HG03064 (cell line): Measurements from ENCODE around the gene MYORG.

Source experiments
- ATAC-seq: cut with Tn5 transposase; IDR thresholded peaks from one replicate; pipeline ENCODE4 v1.9.1; 2021; ENCODE audit warnings: low read depth; ENCODE audit not compliant: unreplicated experiment

MYORG gene

DNA sequence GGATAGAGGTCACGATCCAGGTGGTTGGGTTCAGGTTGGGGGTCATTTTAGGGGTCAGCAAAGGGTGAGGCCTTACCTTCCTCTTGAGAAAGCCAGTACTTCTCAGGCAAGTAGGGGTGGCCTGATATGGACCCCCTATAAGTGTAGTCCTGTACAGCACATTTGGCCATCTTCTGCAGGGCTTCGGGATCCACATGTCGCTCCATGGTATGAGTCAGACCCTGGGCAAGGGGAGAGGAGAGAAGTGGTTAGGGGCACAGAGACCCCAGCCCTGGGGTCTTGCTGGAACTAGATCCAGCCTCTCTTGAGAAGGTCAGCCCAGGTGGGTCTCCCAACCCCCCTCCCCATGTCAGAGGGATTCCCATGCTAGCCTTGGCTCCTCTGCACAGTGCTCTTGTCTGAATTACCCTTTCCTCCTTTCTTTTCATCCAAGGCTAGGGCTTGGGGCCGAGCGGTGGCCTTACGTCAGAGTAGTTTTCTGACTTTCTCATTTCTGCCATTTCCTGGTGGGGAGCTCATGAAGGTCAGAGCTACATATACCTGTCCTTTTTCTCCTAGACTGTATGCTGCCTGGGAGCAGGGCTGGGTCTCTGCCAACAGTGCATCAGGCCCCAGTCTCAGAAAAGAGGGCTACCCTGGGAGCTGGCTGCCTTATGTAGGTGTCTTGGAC, 9.0 kb upstream of the MYORG start:
- no peak for ATAC-seq

DNA sequence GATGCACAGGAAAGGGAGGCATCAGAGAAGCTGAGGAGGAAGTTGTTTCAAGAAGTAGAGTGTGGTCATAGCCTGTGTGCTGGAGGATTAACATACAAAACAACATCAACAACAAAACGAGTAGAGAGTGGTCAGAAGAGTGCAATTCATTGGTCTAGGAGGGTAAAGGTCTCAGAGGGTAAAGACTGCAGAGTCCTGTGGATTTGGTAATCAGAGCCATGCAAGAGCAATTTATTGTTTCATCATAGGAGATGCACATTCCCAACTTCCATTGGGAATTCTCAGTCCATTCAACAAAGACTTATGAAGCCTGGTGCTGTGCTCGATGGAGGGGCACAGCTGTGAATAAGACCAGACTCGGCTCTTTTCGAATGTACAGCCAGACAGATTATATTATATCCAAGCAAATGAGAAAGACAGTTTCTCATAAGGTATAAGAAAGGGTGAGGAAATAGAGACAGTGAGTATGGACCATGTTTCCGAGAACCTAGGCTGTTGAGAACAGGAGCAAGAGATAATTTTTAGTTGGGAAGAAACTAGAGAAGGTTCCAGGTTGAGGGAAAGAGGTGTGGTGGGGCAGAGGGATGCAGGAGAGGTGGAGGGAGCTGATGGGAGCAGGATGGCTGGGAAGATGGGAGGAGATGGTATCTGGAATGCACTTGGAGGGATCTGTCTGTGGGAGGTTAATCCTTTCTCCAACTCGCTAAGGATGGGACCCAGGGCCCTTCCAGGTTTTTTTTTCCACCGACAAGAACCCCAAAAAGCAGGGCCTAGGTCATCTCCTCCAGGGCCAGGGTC, 7.9 kb upstream of the MYORG start:
- no peak for ATAC-seq

DNA sequence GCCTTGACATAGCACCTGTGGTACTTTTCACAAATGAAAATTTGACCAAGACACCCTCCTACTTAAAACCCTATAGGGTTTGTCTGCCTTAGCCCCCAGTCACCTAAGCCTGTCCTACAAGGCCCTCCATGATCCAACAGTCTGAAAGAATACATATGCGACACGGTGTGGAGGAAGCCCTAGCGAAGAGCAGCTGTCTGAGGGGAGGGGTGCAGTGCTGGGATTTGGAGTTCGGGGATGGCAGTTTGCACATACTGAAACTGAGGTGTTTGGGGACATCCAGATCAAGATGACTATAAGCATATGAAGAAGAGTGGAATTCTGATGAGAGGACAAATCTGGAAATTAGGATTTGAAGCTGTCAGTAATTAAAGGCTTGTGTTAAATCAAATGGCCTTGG, 7.2 kb upstream of the MYORG start:
- ATAC-seq, result no peak

DNA sequence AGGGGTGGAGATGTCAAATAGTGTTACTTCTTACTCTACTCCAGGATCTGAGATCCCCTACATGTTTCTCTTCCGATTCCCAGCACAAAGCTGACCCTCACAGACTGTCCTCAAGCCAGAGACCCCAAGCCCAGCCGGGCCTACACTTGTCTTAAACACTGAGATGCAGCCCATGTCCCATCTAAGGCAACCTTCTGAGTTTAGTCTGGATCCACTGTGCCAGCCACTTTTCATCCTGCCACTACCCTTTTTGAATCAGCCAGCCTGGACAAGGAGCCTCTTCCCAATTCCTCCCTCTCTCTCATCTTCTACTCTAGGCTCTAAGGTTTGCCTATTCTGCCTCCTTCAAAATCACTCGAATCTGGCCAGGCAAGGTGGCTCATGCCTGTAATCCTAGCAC, 6.2 kb upstream of the MYORG start:
- ATAC-seq, result no peak

DNA sequence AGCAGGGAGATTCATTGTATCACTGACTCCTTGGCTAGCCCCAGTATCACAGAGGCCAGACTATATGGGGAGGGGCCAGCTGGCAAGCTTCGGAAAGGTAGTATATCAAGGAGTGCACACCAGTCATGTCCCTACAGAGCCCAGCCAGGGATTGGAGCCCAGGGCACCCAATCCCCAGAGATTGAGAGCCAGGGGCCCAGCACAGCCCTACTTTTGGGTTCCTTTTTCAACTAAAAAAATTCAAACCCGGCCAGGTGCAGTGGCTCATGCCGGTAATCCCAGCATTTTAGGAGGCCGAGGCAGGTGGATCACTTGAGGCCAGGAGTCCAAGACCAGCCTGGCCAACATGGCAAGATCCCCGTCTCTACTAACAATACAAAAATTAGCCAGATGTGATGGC, 5.4 kb upstream of the MYORG start:
- ATAC-seq, result no peak

DNA sequence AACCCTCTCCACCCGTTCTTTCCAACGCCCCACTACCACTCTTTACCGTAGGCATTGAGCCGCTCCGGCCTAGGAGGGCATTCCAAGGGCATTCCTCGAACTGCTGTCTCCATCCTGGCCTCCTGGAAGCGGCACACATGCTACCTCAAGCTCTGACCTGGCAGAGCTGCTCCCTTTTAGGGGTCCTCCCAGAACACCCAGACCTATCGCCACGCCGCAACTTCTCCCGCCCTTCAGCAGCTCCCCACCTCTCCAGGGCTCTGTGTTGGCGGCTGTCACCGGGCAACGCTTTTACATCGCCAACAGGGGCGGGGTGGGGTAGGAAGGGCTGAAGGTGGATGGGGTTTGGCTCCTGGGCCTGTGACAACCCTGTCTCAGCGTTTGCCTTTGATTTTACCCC, 4.6 kb upstream of the MYORG start:
- ATAC-seq, result no peak

DNA sequence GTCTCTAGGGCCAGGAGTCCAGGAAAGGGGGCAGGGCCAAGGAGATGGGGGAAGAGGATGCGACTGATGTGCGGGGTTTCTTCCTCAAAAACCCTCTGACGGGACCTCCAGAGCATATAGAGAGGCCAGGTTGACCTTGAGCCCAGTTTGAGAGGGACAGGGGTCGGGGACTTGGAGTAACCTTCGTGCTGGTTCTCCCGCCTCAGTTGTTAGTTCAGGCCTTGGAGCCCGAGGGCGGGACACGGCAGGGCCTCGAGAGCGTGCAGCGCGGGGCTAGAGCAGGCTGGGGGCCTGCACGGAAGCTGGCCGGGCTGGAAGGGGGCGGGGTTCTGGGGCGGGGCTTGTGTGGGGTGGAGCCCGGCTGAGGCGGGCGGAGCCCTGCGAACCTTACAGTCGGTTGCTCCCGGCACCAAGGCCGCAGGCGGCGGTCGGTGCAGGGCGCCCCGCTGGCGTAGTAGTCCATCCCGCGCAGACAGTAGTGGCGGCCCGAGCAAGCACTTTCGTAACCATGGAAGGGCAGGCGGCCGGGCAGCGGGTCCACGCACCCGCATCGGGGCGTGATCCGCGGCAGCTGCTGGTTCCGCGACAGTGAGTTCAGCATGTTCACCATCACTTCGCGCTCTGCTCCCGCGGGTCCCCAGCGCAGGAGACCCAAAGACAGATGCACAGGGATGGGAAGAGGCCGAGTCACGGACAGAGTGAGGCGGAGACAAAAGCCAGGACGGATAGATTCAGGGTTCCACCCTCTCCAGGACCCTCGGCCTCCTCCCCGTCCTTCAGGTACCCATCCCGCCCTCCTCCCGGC, 4.0 kb upstream of the MYORG start:
- ATAC-seq, result no peak

DNA sequence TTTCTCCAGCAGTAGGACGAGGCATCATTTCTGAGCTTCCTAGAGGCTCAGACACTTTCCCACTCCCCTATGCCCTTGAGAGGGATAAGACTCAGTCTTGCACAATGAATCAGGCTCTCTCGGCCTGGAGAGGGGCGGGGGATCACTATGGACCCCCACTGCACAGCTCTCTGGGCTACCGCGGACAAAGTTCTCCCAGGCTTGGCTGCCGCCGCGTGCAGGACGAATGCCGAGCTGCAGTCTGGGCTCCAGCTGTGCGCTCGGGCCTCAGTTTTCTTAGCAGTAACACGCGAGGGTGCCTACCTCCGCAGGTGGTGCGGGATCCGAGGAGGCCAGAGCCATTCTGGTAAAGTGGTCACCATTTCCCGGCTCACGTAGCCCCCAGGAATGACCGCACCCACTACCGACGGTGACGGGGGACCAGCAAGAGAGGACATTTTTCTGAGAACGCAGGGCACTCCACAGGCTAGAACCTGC, 3.4 kb upstream of the MYORG start:
- no peak for ATAC-seq

DNA sequence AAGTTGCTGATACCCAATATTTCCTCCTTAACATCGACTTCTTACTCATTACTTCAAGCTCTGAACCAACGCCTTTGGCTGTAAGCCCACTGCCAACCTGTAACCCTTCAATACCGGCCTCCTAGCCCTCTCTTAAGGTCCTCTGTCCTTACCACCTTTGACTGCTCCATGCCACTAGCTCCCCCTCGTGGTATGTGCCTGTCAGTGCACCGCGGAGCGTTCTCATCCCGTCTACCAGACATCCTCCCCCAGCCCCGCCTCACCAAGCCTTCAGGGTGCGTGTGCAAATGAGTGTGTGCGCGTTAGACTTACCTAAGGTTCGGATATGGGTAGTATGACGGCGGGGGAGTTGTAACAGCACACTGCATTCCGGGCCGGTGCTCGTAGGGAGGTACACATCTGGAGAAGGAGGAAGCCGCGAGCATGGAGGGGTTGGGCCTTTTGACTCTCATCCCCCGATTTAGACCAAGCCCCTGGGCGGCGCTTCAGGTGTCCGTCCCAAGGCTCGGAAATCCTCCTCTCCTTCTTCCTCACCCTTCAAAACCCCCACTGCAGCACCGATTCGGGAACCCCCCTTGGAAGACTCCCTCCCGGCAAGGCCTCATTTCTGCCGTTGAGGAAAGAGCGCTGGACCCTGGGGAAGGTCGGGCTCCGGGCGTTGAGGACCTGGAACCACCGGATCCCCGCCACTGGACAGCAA, 2.8 kb upstream of the MYORG start:
- no peak for ATAC-seq

DNA sequence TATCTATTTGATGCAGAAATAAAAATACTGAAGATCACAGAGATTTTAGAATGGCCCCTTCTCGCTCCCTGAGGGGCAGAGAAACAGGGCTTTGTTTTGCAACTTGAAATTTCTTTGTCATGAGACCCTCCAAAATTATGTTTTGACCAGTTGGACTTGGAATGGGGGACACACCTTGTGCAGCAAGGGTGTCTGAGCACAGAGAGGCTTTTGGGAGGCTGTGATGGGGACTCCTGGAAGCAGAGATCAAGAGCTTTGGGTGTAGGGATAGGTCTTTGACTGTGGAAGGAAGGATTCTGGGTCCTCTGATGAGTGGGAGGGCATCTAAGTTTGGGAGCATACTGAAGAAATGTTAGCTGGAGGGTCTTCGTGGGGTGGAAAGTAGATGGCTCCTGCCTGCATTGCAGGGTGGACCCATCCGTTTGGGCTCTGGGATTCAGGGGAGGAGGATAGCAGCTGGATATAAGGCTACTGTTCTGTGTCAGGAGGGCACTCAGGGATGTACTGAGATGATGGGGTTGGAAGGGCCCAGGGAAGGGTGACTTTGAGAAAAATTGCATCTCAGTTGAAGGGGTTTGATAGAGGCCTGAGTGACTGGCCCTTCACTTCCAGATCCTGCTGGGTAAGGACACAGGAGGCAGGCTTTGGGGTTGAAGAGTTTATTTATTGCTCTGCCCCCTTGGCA, 1.8 kb upstream of the MYORG start:
- no peak for ATAC-seq

DNA sequence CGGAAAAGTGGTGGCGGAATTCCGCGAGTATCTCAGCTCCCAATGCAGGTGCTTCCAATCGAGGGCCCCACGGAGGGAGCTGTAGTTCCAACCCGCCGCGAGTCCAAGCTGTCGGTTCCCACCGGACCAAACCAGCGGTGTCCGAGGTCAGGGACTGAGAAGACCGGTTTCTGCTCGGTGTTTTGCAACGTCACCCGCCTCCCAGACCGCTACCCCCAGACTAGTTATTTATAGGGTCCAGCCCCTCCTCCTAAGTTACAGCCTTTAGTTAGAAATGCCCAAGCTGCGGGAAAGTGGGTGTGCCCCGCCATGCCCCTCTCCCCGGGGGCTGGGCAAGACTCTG, 677 bp upstream of the MYORG start:
- ATAC-seq, result no peak

DNA sequence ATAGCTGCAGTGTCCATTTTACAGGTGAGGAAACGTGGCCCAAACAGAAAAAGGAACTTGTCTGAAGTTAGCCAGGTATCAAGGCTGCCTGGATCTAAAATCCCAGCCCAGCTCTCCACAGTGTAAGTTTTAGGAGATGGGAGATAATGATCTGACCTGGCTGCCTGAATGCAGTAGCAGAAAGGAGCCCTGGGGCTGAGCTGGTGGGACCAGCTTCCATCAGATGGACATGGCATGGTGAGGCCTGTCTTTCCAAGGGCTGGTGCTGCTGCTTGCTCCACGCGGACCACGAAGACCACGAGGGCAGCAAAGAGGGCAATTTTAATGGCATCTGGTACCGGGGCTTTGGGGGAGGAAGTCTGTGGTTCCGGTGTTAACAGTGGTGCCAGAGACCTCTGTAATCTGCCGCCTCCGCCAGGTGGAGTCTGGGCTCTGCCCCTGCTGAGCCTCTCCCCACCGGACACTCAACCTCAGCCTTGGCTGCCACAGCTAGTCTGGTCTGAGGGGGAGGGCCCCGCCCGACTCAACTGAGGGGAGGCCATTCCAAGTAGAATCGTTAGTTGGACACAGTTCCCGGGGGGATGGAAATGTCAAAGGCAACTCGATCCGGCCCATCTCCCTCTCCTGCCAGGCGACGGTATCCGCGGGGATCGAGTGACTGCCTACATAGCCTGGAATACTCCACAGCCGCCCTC, 650 bp downstream of the MYORG start:
- ATAC-seq, result no peak

DNA sequence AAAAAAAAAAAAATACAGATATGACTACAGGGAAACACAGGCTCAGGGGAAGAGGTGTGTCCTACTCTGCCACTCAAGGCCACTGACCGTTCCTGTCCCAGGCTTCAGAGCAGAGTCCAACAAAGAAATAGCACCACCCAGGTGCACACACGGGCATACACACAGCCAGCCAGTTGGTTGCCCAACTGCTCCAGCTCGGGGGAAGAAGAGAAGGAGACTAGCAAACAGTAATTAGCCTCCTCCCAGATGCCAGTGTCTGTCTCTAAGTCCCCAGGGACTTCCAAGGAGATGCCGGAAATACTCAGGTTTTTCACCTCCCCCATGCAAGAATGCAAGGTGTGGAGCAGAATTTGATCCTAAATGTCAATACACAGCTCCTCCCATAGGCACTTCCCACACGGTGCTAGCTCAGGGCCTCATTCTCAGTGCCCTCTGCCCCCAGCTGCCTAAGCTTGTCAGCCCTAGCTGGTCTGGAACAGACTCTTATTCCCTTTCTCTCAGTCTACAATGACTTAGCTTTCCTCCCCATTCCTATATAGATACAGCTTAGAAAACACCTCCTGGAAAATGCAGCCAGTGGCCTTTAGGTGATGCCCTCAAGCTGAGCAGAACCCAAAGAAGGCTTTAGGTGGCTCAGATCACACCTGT, 1.7 kb downstream of the MYORG start:
- no peak for ATAC-seq

DNA sequence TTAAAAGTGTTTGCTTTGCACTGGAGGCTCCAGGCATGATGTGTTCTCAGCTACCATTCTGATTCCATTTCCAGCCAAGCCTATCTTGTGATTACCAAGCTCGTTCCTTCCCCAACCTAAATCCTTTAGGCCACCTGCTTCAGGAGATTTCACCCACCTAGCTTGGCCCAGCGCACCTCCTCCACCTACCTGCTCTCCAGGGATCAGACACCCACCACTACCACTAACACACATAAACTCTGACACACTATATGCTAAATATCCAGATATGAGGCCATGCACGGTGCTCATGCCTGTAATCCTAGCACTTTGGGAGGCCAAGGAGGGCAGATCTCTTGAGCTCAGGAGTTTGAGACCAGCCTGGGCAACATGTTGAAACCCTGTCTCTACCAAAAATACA, 2.4 kb downstream of the MYORG start:
- no peak for ATAC-seq

DNA sequence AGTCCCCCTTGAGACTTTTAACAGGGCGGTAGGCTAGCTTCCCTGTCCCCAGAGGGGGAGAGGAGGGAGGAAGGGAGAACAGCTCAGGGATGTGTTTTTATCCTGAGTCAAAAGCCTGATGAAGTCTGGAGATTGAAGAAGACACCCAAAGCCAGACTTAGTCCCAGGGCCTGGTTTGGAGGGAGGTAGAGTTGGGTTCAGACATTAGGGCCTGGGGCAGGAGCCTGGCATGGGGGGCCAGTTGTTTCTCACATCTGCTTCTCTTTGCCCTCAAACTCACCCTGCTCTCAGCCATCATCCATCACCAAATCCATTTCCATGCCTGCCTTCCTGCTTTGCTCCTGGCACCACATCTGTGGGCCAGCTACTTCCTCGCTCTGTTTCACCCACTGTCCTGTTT, 2.9 kb downstream of the MYORG start:
- ATAC-seq, result no peak

DNA sequence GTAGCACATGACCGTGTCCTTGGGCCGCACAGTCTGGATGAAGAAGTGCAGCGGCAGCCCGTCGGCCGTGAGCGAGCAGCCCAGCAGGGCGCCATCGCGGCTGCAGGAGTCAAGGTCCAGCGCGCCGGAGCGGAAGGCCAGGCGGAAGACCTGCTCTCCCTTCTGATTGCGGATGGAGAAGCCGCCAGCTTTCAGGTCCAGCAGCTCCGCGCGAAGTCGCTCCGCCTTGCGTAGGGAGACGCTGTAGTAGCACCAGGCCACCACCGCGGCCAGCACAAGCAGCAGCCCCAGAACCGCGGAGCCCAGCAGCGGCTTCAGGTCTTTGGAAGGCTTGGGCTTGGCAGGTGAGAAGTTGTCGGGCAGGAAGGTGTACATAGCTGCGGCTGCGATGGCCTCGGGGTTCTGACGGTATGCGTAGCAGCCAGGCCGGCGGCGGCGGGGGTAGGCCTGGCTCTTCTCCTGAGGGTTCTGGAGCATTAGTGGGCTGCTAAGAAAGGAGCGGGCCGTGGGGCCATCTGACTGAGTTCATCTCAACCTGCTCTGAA, 4.2 kb downstream of the MYORG start:
- no peak for ATAC-seq

DNA sequence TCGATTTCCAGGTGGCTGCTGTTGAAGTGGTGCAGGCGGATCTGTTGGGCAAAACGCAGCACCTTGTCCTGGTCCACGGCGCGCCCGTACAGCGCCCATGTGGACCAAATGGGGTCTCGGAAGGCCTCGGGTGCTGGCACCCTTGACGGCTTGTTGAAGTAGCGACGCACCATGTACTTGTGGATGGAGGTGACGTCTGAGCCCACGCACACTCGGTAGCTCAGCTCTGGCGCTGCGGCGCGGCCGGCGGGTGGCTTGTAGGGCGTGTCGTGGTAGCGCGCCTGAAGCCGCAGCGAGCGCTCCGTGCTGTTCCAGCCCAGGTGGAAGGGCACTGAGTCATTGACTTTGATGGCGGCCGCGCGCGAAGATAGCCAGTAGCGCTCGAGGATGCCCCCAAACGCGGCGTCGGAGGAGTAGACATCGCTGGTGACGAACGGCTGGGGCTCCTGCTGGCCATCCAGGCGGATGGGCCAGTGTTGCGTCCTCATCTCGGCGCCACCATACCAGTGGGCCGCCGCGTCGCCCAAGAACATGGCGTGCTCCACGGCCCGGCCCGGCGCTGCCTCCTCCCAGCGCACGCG, 4.7 kb downstream of the MYORG start:
- ATAC-seq, result no peak

DNA sequence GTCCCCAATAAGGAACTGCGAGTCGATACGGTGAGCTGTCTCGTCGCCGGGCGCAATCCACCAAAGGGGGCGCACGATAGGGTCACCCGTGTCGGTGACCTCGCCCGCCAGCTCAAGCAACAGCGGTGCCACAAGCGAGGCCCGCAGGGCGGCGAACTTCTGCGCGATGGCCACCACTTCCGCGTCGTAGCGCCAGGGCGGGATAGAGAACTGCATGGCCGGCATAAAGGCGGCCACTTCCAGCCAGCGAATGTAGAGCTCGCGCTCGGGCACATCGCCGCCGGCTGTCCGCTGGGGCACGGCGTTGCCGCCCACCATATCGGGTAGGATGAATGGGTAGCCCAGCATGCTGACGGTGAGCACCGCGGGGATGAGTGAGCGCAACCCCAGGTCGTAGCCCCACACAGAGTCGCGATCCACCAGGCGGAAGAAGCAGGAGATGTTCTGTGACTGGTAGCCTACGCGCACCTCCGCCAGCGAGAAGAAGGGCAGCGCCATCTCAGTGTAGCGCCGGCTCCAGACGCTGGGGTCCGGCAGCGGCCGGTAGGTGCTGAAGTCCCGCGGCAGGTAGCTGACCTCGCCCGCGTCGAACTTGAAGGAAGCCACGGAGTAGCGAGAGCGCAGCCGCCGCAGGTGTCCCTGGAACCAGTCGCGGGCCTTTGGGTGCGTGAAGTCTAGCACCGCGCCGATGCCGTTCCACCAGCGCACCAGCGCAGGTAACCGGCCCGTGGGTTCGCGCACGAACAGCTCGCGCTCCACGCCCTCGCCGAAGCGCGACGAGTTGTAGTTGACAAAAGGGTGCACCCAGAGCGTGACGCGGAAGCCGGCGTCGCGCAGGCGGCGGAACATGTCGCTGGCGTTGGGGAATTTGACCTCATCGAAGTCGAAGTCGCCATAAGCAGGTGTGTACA, 5.5 kb downstream of the MYORG start:
- no peak for ATAC-seq
